Epithelial cell of proximal tubule (primary cell): ENCODE data around the gene CEP68. TPM values are rescaled to one million over a fixed set of nuclear protein-coding genes. Genes with fewer than 3 reads are reported as not detected.

ENCODE experiments used
- DNase-seq: peaks from one replicate; pipeline ENCODE4 v3.0.0-alpha.2; 2011; ENCODE audit warnings: low read depth
- H3K4me3 ChIP-seq: 2 replicates; pipeline ENCODE4 v1.5.1; 2011; ENCODE audit warnings: low read depth, mild to moderate bottlenecking, low read length
- total RNA-seq: library from RNA; depleted of rRNA; stranded (reverse); fragments of >200 nt; gene quantifications from 2 replicates; pipeline ENCODE4 v1.2.3, GENCODE V29; 2015
- TF ChIP-seq, protein P1 (sequence below): conservative IDR thresholded peaks from 2 replicates; pipeline ENCODE4 v1.5.1; 2012; ENCODE audit warnings: low read depth, mild to moderate bottlenecking, low read length

The CEP68 gene
- total RNA-seq, 1 donor from 2014 or later = 5.1 TPM

DNA sequence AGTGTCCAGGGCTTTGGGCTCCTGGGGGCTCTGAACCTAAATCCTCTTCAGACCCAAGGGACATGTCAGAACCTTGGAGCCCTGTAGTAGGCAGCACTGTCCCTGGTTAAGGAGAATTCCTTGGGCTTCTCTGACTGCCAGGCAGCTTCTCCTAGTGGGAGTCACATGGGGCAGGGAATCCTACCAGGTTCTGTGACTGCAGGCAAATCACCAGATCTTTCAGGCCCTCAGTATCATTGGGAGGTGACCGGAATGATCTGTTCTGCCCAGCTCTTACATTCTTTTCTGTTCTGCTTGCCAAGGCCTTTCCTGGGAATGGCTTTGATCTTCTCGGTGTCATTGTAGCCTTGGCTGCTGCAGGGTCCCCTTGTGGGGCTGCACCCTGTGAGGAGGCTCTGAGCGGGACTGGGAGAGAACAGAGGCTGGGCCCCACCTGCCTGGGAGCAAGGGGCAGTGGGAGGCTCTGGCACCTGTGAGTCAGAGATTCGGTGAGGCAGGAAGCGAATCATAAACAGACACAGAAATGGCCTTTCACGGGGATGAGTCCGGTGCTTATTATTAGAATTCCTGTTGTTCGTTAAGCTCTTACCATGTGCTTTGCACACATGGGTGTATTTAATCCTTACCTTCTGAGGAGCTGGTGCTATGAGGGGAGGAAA is 14.1 kb downstream of the CEP68 start:
- no peak for DNase-seq
- TF ChIP-seq, protein P1, sequence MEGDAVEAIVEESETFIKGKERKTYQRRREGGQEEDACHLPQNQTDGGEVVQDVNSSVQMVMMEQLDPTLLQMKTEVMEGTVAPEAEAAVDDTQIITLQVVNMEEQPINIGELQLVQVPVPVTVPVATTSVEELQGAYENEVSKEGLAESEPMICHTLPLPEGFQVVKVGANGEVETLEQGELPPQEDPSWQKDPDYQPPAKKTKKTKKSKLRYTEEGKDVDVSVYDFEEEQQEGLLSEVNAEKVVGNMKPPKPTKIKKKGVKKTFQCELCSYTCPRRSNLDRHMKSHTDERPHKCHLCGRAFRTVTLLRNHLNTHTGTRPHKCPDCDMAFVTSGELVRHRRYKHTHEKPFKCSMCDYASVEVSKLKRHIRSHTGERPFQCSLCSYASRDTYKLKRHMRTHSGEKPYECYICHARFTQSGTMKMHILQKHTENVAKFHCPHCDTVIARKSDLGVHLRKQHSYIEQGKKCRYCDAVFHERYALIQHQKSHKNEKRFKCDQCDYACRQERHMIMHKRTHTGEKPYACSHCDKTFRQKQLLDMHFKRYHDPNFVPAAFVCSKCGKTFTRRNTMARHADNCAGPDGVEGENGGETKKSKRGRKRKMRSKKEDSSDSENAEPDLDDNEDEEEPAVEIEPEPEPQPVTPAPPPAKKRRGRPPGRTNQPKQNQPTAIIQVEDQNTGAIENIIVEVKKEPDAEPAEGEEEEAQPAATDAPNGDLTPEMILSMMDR = peak; percentile 58
- H3K4me3 ChIP-seq = no peak overlapping the region

GRCh38 chr2:65070856-65071255 is 14.6 kb downstream of the CEP68 start:
- no peak overlapping the region for H3K4me3 ChIP-seq
- no peak for DNase-seq
- TF ChIP-seq, protein P1 = no peak

DNA sequence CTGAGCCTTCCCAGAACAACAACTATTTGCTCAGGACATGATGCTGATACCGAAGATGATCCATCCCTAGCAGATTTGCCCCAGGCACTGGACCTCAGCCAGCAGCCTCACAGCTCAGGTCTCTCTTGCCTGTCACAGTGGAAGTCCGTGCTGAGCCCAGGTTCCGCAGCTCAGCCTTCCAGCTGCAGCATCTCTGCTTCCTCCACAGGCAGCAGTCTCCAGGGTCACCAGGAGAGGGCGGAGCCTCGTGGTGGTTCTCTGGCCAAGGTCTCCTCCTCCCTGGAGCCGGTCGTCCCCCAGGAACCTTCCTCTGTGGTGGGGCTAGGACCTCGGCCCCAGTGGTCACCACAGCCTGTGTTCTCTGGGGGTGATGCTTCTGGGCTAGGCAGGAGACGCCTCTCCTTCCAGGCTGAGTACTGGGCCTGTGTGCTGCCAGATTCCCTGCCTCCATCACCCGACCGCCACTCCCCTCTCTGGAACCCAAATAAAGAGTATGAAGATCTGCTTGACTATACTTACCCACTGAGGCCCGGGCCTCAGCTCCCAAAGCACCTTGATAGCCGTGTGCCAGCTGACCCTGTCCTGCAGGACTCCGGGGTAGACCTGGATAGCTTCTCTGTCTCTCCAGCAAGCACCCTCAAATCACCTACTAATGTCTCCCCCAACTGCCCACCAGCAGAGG is 15.4 kb downstream of the CEP68 start:
- DNase-seq = no peak
- TF ChIP-seq, protein P1 = peak; percentile 37

GRCh38 chr2:65072181-65072970 is 16.2 kb downstream of the CEP68 start:
- DNase-seq = no peak
- TF ChIP-seq, protein P1 = no peak
- H3K4me3 ChIP-seq = no peak overlapping the region

More for the DNA sequence above, 15.4 kb downstream of the CEP68 start:
- no peak overlapping the region for H3K4me3 ChIP-seq

DNA sequence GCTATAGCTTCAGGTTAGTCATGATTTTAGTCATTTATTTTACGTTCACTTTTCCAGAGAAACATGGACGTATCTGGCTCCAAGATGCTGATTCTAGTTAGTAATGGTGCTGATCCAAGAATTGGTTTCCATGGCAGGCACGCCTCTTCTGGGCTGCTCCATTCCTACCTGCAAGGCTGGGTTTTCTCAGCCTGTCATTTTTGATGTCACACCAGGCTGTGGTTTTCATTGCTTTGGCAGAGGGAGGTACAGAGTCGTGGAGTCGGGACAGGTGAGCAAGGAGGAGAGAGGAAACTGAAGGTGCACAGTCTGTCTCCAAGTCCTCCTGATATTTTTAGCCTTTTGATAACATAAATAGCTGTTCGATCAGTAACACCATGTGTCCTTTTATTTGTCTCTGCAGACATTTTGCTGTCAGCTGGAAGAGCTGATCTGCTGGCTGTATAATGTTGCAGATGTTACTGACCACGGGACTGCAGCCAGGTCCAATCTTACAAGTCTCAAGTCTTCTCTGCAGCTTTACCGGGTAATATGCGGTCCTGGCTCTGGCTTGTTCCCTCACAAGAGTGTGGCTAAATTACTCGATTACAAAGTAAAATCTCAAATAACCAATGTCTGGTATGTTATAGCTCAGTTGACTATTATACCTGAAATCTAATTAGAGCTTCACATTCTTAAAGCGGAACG is 17.8 kb downstream of the CEP68 start:
- no peak for DNase-seq
- H3K4me3 ChIP-seq = no peak overlapping the region
- TF ChIP-seq, protein P1 = no peak

DNA sequence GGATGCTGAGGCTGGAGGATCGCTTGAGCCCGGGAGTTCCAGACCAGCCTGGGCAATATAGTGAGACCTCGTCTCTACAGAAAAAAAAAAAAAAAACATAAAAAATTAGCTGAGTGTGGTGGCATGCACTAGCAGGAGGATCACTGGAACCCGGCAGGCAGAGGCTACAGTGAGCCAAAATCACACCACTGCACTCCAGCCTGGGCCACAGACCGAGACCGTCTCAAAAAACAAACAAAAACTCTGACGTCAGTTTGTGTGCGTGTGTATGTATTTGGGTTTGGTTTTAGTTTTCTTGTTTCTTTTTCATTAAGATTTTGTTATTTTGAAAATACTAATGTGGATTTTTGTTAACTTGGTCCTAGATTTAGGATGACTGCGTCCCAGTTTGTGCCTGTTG is 19.0 kb downstream of the CEP68 start:
- H3K4me3 ChIP-seq = no peak overlapping the region
- TF ChIP-seq, protein P1 = no peak
- no peak for DNase-seq
